ENCODE data around the gene CYTL1. TPM values are rescaled to one million over a fixed set of nuclear protein-coding genes. Genes with fewer than 3 reads are reported as not detected.
A peak's percentile ranks its signal among the peaks of the same experiment; 100 is the strongest.

Gene CYTL1
- polyA plus RNA-seq, 1 experiment: not detected

- H3K27me3 ChIP-seq (ENCODE audit: control insufficient read depth, insufficient read depth, low read length): peaks cover 4% of the 10 kb centered on the region; the same call in 1 of the 2 replicates
- H3K4me3 ChIP-seq (ENCODE audit: low read depth, low read length): no peak overlapping the region
- POLR2A ChIA-PET: no interaction called here
- no peak for TF ChIP-seq CTCF (IDR thresholded peaks at IDR 0.05; ENCODE audit: insufficient read depth, low read depth, low read length)
- no peaks in the 10 kb centered on the region for H3K36me3 ChIP-seq (ENCODE audit: control insufficient read depth, insufficient read depth, low read length)
- CTCF ChIA-PET: no interaction called here
- DNase-seq (ENCODE audit: low read depth): peak; percentile 78
These were observed 28.3 kb downstream of the CYTL1 start for GRCh38 chr4:4990857-4991540.

DNA sequence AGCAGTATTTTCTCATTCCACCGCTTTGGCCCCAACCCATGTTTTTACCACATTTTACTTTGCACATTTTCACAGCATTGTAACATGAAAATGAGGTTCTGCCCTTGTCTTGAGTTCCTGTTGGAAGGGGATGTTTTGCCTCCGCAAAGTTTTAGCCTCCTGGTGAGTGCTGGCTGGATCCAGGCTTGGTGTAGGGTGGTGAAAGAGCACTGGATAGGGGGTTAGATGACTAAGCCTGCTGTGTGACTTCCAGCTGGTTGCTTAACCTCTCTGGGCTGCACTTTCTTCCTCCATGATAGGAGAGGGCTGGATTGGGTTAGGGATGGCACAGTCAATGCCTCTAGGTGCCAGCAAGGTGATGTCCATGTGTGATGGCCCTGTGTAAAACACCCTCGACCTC is 28.9 kb downstream of the CYTL1 start:
- ChIA-PET POLR2A (no interaction called here), CTCF (no interaction called here)
- peaks cover 4% of the 10 kb centered on the region; the same call in 1 of the 2 replicates for H3K27me3 ChIP-seq (ENCODE audit: control insufficient read depth, insufficient read depth, low read length)
- TF ChIP-seq CTCF (IDR thresholded peaks at IDR 0.05; ENCODE audit: insufficient read depth, low read depth, low read length): no peak
- H3K36me3 ChIP-seq (ENCODE audit: control insufficient read depth, insufficient read depth, low read length): no peaks in the 10 kb centered on the region
- no peak for DNase-seq (ENCODE audit: low read depth)
- no peak overlapping the region for H3K4me3 ChIP-seq (ENCODE audit: low read depth, low read length)

GRCh38 chr4:4989083-4989622 is 30.1 kb downstream of the CYTL1 start:
- Histone ChIP-seq H3K36me3 (ENCODE audit: control insufficient read depth, insufficient read depth, low read length) (no peaks in the 10 kb centered on the region), H3K27me3 (ENCODE audit: control insufficient read depth, insufficient read depth, low read length) (0 out of 2 replicates have a peak, but pooled peaks cover 1% of the 10 kb centered on the region), H3K4me3 (ENCODE audit: low read depth, low read length) (no peak overlapping the region)
- no peak for DNase-seq (ENCODE audit: low read depth)
- CTCF ChIA-PET: no interaction called here
- TF ChIP-seq CTCF (IDR thresholded peaks at IDR 0.05; ENCODE audit: insufficient read depth, low read depth, low read length): no peak
- POLR2A ChIA-PET: no interaction called here

- ChIA-PET POLR2A (no interaction called here), CTCF (no interaction called here)
These were observed 31.6 kb downstream of the CYTL1 start for GRCh38 chr4:4987656-4988055.

GRCh38 chr4:4986841-4987240 is 32.4 kb downstream of the CYTL1 start:
- DNase-seq (ENCODE audit: low read depth): no peak
- no peak for TF ChIP-seq CTCF (IDR thresholded peaks at IDR 0.05; ENCODE audit: insufficient read depth, low read depth, low read length)

More at GRCh38 chr4:4987656-4988055, 31.6 kb downstream of the CYTL1 start:
- no peak overlapping the region for H3K4me3 ChIP-seq (ENCODE audit: low read depth, low read length)
- H3K36me3 ChIP-seq (ENCODE audit: control insufficient read depth, insufficient read depth, low read length): no peaks in the 10 kb centered on the region
- peaks cover 1% of the 10 kb centered on the region; the same call in 1 of the 2 replicates for H3K27me3 ChIP-seq (ENCODE audit: control insufficient read depth, insufficient read depth, low read length)
- no peak for TF ChIP-seq CTCF (IDR thresholded peaks at IDR 0.05; ENCODE audit: insufficient read depth, low read depth, low read length)
- DNase-seq (ENCODE audit: low read depth): no peak

More at GRCh38 chr4:4986841-4987240, 32.4 kb downstream of the CYTL1 start:
- POLR2A ChIA-PET: no interaction called here
- CTCF ChIA-PET: no interaction called here
- Histone ChIP-seq H3K36me3 (ENCODE audit: control insufficient read depth, insufficient read depth, low read length) (no peaks in the 10 kb centered on the region), H3K27me3 (ENCODE audit: control insufficient read depth, insufficient read depth, low read length) (peaks cover 3% of the 10 kb centered on the region), H3K4me3 (ENCODE audit: low read depth, low read length) (no peak overlapping the region)
